Fibroblast of villous mesenchyme (primary cell): Measurements from ENCODE around the gene PTGES2. TPM values are rescaled to one million over a fixed set of nuclear protein-coding genes. Genes with fewer than 3 reads are reported as not detected.

ENCODE experiments used
- DNase-seq: peaks from one replicate; pipeline ENCODE4 v3.0.0-alpha.2; 2010; ENCODE audit warnings: low read depth
- H3K4me3 ChIP-seq: 2 replicates; pipeline ENCODE4 v1.5.1; 2011; ENCODE audit warnings: low read depth, mild to moderate bottlenecking, low read length
- CTCF ChIP-seq: IDR thresholded peaks from 2 replicates; pipeline ENCODE4 v1.5.1; 2012; ENCODE audit warnings: low read depth, mild to moderate bottlenecking, low read length; ENCODE audit not compliant: insufficient read depth
- total RNA-seq: library from RNA; depleted of rRNA; stranded (reverse); fragments of >200 nt; gene quantifications from 2 replicates; pipeline ENCODE4 v1.2.3, GENCODE V29; 2012

PTGES2 gene
- total RNA-seq, 1 donor = 43.6 TPM

GRCh38 chr9:128143525-128144238 lies 16.2 kb upstream of the PTGES2 start:
- no peak for DNase-seq
- H3K4me3 ChIP-seq = no peak overlapping the region
- TF ChIP-seq CTCF = no peak

- no peak for TF ChIP-seq CTCF
- no peak overlapping the region for H3K4me3 ChIP-seq
- DNase-seq = no peak
Measured at GRCh38 chr9:128142596-128142995, 15.1 kb upstream of the PTGES2 start.

GRCh38 chr9:128142061-128142460 lies 14.5 kb upstream of the PTGES2 start:
- no peak for TF ChIP-seq CTCF
- H3K4me3 ChIP-seq = no peak overlapping the region
- DNase-seq = no peak

GRCh38 chr9:128141604-128142003 lies 14.1 kb upstream of the PTGES2 start:
- H3K4me3 ChIP-seq = no peak overlapping the region
- no peak for DNase-seq
- no peak for TF ChIP-seq CTCF

GRCh38 chr9:128139621-128140020 lies 12.1 kb upstream of the PTGES2 start:
- no peak for DNase-seq
- no peak for TF ChIP-seq CTCF
- H3K4me3 ChIP-seq = no peak overlapping the region

- no peak for TF ChIP-seq CTCF
- H3K4me3 ChIP-seq = no peak overlapping the region
- DNase-seq = no peak
Measured at GRCh38 chr9:128138001-128138400, 10.5 kb upstream of the PTGES2 start.
